GM23338 (cell line): ENCODE data around the gene ZNF714. TPM values are rescaled to one million over a fixed set of nuclear protein-coding genes. Genes with fewer than 3 reads are reported as not detected.

Experiments used
- ATAC-seq: fragments of 200-7000 bp; cut with Tn5 transposase; 3 replicates; pipeline ENCODE4 v1.9.1; 2020
- DNase-seq: peaks from one replicate; pipeline ENCODE4 v3.0.0-alpha.2; 2015; ENCODE audit warnings: low spot score
- H2AFZ ChIP-seq: fragments of 200-600 bp; sonication (generic); 2 replicates; pipeline ENCODE4 v1.8.0; 2016; ENCODE audit warnings: antibody characterized with exemption, mild to moderate bottlenecking, moderate library complexity
- H3F3A ChIP-seq: fragments of 200-600 bp; sonication (generic); replicated peaks from 2 replicates; pipeline ENCODE4 v1.8.0; 2017; ENCODE audit warnings: antibody characterized with exemption, mixed run types, low read depth
- H3K27ac ChIP-seq: fragments of 200-600 bp; sonication (generic); 2 replicates; pipeline ENCODE4 v1.6.1; 2016; ENCODE audit warnings: low read depth
- H3K27me3 ChIP-seq: fragments of 200-600 bp; sonication (generic); 2 replicates; pipeline ENCODE4 v1.8.0; 2016; ENCODE audit warnings: mild to moderate bottlenecking, mixed run types, moderate library complexity; ENCODE audit not compliant: insufficient read depth
- H3K36me3 ChIP-seq: fragments of 200-600 bp; sonication (generic); 2 replicates; pipeline ENCODE4 v1.8.0; 2016; ENCODE audit warnings: mild to moderate bottlenecking; ENCODE audit not compliant: insufficient read depth
- H3K4me1 ChIP-seq: fragments of 200-600 bp; sonication (generic); 2 replicates; pipeline ENCODE4 v1.8.0; 2016; ENCODE audit warnings: mild to moderate bottlenecking, moderate library complexity; ENCODE audit not compliant: insufficient read depth
- H3K4me2 ChIP-seq: fragments of 200-600 bp; sonication (generic); 2 replicates; pipeline ENCODE4 v1.7.1; 2017; ENCODE audit warnings: mixed run types
- H3K4me3 ChIP-seq: fragments of 200-600 bp; sonication (generic); 2 replicates; pipeline ENCODE4 v1.6.1; 2016; ENCODE audit warnings: mixed run types
- H3K79me2 ChIP-seq: fragments of 200-600 bp; sonication (generic); replicated peaks from 2 replicates; pipeline ENCODE4 v1.8.0; 2017; ENCODE audit warnings: mild to moderate bottlenecking; ENCODE audit not compliant: insufficient read depth
- H3K9me2 ChIP-seq: fragments of 200-600 bp; sonication (generic); 2 replicates; pipeline ENCODE4 v1.8.0; 2017; ENCODE audit not compliant: insufficient read depth
- H4K20me1 ChIP-seq: fragments of 200-600 bp; sonication (generic); replicated peaks from 2 replicates; pipeline ENCODE4 v1.8.0; 2017; ENCODE audit warnings: mild to moderate bottlenecking; ENCODE audit not compliant: insufficient read depth
- H3K27ac Mint-ChIP-seq: 2 replicates; pipeline ENCODE4 v1.8.0; 2020; ENCODE audit warnings: inconsistent platforms, mild to moderate bottlenecking, moderate library complexity, mixed read lengths
- H3K27me3 Mint-ChIP-seq: 3 replicates; pipeline ENCODE4 v1.8.0; 2022; ENCODE audit warnings: low read depth, mild to moderate bottlenecking, moderate library complexity, mixed read lengths, inconsistent platforms; ENCODE audit not compliant: insufficient read depth, poor library complexity
- H3K36me3 Mint-ChIP-seq: 3 replicates; pipeline ENCODE4 v1.8.0; 2021; ENCODE audit warnings: low read depth, mild to moderate bottlenecking, inconsistent platforms, moderate library complexity, mixed read lengths
- H3K4me1 Mint-ChIP-seq: 3 replicates; pipeline ENCODE4 v1.8.0; 2020; ENCODE audit warnings: mild to moderate bottlenecking, inconsistent platforms, mixed read lengths
- H3K4me3 Mint-ChIP-seq: 3 replicates; pipeline ENCODE4 v1.8.0; 2021; ENCODE audit warnings: moderate library complexity, mild to moderate bottlenecking, inconsistent platforms, mixed read lengths
- H3K9me3 Mint-ChIP-seq: 3 replicates; pipeline ENCODE4 v1.8.0; 2020; ENCODE audit warnings: moderate library complexity, mild to moderate bottlenecking, inconsistent platforms, mixed read lengths
- CREB1 ChIP-seq: fragments of 250-450 bp; sonication (Bioruptor Pico); IDR thresholded peaks from 2 replicates; pipeline ENCODE4 v1.5.0; 2020; ENCODE audit warnings: low read depth, mild to moderate bottlenecking, moderate library complexity
- EZH2 ChIP-seq: fragments of 200-600 bp; sonication (generic); IDR thresholded peaks from one replicate; pipeline ENCODE4 v1.8.0; 2017; ENCODE audit warnings: antibody characterized with exemption, mild to moderate bottlenecking, low read depth; ENCODE audit not compliant: unreplicated experiment
- EZH2phosphoT487 ChIP-seq: fragments of 200-600 bp; sonication (generic); IDR thresholded peaks from one replicate; pipeline ENCODE4 v1.8.1; 2018; ENCODE audit warnings: antibody characterized with exemption; ENCODE audit not compliant: unreplicated experiment
- JUNB ChIP-seq: IDR thresholded peaks from one replicate; pipeline ENCODE4 v1.6.1; 2016; ENCODE audit warnings: antibody characterized with exemption; ENCODE audit not compliant: unreplicated experiment
- NANOG ChIP-seq: IDR thresholded peaks from 2 replicates; pipeline ENCODE4 v1.6.1; 2016; ENCODE audit warnings: antibody characterized with exemption, borderline replicate concordance
- POLR2AphosphoS5 ChIP-seq: IDR thresholded peaks from 2 replicates; pipeline ENCODE4 v1.6.1; 2016; ENCODE audit warnings: antibody characterized with exemption, low read depth
- STAT1 ChIP-seq: IDR thresholded peaks from one replicate; pipeline ENCODE4 v1.6.1; 2016; ENCODE audit warnings: antibody characterized with exemption; ENCODE audit not compliant: unreplicated experiment
- ZNF114 ChIP-seq: fragments of 250-450 bp; sonication (Bioruptor Pico); IDR thresholded peaks from 2 replicates; pipeline ENCODE4 v1.5.0; 2020; ENCODE audit warnings: mild to moderate bottlenecking, moderate library complexity
- ZNF331 ChIP-seq: fragments of 250-450 bp; sonication (Bioruptor Pico); IDR thresholded peaks from 2 replicates; pipeline ENCODE4 v1.5.0; 2020; ENCODE audit warnings: low read depth, mild to moderate bottlenecking, moderate library complexity
- polyA plus RNA-seq: library from polyadenylated mRNA; unstranded; fragments of >200 nt; fragmentation: Nextera tagmentation; extraction: Ambion mirVana; gene quantifications from 2 replicates; pipeline ENCODE4 v1.2.1, GENCODE V29; 2016
- total RNA-seq: library from RNA; depleted of rRNA; stranded (reverse); fragments of >200 nt; shearing (Covaris generic); gene quantifications from 2 replicates; pipeline ENCODE4 v1.2.3, GENCODE V29; 2014
- TF ChIP-seq, protein P1 (sequence below): IDR thresholded peaks from 2 replicates; pipeline ENCODE4 v1.6.1; 2016; ENCODE audit warnings: antibody characterized with exemption
- TF ChIP-seq, protein P2 (sequence below): fragments of 250-450 bp; sonication (Bioruptor Pico); IDR thresholded peaks from 2 replicates; pipeline ENCODE4 v1.5.0; 2020; ENCODE audit warnings: mild to moderate bottlenecking, moderate library complexity
- TF ChIP-seq, protein P3 (sequence below): IDR thresholded peaks from one replicate; pipeline ENCODE4 v1.6.1; 2018; ENCODE audit warnings: antibody characterized with exemption; ENCODE audit not compliant: unreplicated experiment
- TF ChIP-seq, protein P4 (sequence below), 2 experiments: fragments of 200-600 bp in 1 of 2; sonication (generic) in 1 of 2; conservative IDR thresholded peaks; 2 replicates each; pipeline versions ENCODE4 v1.5.1 to v1.6.1; 2016 to 2017; ENCODE audit warnings: antibody characterized with exemption in 2 of 2, low read depth in 2 of 2, mild to moderate bottlenecking in 2 of 2, moderate library complexity in 1 of 2

ZNF714 gene
- total and polyA plus RNA-seq, 2 experiments from 2014 or later = 43.5 to 83.2 TPM

DNA sequence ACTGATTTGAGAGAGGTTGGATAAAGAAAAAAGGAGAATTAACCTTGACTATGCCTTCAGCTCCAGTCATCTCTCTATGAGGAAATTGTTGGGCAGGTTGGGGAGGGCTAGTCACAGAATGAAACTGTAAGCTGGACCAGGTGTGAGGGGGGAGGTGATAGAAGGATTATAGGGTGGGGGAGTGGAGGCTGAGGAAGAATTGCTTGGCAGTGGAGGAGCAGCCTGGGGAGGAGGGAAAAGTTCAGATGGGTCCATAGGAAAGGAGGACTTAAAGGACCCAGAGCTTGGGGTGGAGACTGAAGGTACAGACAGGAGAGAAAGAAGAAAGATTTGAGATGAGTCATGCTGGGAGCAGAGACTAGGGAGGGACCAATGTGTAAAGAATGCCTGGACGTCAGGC is 51.6 kb downstream of the ZNF714 start:
- TF ChIP-seq POLR2AphosphoS5 = no peak
- no peak for TF ChIP-seq NANOG
- TF ChIP-seq, protein P1, sequence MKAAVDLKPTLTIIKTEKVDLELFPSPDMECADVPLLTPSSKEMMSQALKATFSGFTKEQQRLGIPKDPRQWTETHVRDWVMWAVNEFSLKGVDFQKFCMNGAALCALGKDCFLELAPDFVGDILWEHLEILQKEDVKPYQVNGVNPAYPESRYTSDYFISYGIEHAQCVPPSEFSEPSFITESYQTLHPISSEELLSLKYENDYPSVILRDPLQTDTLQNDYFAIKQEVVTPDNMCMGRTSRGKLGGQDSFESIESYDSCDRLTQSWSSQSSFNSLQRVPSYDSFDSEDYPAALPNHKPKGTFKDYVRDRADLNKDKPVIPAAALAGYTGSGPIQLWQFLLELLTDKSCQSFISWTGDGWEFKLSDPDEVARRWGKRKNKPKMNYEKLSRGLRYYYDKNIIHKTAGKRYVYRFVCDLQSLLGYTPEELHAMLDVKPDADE = no peak
- no peak for TF ChIP-seq CREB1
- no peak for TF ChIP-seq ZNF114 (CRISPR knock-in tag)
- no peak for TF ChIP-seq ZNF331 (CRISPR knock-in tag)
- TF ChIP-seq STAT1 = no peak
- TF ChIP-seq EZH2phosphoT487 = no peak
- TF ChIP-seq, protein P2, sequence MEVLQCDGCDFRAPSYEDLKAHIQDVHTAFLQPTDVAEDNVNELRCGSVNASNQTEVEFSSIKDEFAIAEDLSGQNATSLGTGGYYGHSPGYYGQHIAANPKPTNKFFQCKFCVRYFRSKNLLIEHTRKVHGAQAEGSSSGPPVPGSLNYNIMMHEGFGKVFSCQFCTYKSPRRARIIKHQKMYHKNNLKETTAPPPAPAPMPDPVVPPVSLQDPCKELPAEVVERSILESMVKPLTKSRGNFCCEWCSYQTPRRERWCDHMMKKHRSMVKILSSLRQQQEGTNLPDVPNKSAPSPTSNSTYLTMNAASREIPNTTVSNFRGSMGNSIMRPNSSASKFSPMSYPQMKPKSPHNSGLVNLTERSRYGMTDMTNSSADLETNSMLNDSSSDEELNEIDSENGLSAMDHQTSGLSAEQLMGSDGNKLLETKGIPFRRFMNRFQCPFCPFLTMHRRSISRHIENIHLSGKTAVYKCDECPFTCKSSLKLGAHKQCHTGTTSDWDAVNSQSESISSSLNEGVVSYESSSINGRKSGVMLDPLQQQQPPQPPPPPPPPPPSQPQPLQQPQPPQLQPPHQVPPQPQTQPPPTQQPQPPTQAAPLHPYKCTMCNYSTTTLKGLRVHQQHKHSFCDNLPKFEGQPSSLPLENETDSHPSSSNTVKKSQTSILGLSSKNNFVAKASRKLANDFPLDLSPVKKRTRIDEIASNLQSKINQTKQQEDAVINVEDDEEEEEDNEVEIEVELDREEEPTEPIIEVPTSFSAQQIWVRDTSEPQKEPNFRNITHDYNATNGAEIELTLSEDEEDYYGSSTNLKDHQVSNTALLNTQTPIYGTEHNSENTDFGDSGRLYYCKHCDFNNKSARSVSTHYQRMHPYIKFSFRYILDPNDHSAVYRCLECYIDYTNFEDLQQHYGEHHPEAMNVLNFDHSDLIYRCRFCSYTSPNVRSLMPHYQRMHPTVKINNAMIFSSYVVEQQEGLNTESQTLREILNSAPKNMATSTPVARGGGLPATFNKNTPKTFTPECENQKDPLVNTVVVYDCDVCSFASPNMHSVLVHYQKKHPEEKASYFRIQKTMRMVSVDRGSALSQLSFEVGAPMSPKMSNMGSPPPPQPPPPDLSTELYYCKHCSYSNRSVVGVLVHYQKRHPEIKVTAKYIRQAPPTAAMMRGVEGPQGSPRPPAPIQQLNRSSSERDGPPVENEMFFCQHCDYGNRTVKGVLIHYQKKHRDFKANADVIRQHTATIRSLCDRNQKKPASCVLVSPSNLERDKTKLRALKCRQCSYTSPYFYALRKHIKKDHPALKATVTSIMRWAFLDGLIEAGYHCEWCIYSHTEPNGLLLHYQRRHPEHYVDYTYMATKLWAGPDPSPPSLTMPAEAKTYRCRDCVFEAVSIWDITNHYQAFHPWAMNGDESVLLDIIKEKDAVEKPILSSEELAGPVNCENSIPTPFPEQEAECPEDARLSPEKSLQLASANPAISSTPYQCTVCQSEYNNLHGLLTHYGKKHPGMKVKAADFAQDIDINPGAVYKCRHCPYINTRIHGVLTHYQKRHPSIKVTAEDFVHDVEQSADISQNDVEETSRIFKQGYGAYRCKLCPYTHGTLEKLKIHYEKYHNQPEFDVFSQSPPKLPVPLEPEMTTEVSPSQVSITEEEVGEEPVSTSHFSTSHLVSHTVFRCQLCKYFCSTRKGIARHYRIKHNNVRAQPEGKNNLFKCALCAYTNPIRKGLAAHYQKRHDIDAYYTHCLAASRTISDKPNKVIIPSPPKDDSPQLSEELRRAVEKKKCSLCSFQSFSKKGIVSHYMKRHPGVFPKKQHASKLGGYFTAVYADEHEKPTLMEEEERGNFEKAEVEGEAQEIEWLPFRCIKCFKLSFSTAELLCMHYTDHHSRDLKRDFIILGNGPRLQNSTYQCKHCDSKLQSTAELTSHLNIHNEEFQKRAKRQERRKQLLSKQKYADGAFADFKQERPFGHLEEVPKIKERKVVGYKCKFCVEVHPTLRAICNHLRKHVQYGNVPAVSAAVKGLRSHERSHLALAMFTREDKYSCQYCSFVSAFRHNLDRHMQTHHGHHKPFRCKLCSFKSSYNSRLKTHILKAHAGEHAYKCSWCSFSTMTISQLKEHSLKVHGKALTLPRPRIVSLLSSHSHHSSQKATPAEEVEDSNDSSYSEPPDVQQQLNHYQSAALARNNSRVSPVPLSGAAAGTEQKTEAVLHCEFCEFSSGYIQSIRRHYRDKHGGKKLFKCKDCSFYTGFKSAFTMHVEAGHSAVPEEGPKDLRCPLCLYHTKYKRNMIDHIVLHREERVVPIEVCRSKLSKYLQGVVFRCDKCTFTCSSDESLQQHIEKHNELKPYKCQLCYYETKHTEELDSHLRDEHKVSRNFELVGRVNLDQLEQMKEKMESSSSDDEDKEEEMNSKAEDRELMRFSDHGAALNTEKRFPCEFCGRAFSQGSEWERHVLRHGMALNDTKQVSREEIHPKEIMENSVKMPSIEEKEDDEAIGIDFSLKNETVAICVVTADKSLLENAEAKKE (CRISPR knock-in tag) = no peak
- TF ChIP-seq JUNB = no peak
- TF ChIP-seq EZH2 = no peak
- TF ChIP-seq, protein P3, sequence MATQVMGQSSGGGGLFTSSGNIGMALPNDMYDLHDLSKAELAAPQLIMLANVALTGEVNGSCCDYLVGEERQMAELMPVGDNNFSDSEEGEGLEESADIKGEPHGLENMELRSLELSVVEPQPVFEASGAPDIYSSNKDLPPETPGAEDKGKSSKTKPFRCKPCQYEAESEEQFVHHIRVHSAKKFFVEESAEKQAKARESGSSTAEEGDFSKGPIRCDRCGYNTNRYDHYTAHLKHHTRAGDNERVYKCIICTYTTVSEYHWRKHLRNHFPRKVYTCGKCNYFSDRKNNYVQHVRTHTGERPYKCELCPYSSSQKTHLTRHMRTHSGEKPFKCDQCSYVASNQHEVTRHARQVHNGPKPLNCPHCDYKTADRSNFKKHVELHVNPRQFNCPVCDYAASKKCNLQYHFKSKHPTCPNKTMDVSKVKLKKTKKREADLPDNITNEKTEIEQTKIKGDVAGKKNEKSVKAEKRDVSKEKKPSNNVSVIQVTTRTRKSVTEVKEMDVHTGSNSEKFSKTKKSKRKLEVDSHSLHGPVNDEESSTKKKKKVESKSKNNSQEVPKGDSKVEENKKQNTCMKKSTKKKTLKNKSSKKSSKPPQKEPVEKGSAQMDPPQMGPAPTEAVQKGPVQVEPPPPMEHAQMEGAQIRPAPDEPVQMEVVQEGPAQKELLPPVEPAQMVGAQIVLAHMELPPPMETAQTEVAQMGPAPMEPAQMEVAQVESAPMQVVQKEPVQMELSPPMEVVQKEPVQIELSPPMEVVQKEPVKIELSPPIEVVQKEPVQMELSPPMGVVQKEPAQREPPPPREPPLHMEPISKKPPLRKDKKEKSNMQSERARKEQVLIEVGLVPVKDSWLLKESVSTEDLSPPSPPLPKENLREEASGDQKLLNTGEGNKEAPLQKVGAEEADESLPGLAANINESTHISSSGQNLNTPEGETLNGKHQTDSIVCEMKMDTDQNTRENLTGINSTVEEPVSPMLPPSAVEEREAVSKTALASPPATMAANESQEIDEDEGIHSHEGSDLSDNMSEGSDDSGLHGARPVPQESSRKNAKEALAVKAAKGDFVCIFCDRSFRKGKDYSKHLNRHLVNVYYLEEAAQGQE = no peak
- TF ChIP-seq, protein P4, sequence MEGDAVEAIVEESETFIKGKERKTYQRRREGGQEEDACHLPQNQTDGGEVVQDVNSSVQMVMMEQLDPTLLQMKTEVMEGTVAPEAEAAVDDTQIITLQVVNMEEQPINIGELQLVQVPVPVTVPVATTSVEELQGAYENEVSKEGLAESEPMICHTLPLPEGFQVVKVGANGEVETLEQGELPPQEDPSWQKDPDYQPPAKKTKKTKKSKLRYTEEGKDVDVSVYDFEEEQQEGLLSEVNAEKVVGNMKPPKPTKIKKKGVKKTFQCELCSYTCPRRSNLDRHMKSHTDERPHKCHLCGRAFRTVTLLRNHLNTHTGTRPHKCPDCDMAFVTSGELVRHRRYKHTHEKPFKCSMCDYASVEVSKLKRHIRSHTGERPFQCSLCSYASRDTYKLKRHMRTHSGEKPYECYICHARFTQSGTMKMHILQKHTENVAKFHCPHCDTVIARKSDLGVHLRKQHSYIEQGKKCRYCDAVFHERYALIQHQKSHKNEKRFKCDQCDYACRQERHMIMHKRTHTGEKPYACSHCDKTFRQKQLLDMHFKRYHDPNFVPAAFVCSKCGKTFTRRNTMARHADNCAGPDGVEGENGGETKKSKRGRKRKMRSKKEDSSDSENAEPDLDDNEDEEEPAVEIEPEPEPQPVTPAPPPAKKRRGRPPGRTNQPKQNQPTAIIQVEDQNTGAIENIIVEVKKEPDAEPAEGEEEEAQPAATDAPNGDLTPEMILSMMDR (conservative IDR thresholded peaks at IDR 0.05; ENCODE audit: low read depth in 2 of 2) = no peak
- no peak for ATAC-seq
- H3K36me3 Mint-ChIP-seq = peaks cover 3% of the 10 kb centered on the region; the same call in 1 of the 3 replicates
- H4K20me1 ChIP-seq = no peaks in the 10 kb centered on the region
- H3K27me3 ChIP-seq = no peaks in the 10 kb centered on the region
- H3K9me2 ChIP-seq = 0 out of 2 replicates have a peak, but pooled peaks cover 2% of the 10 kb centered on the region
- H2AFZ ChIP-seq = no peak overlapping the region
- H3K36me3 ChIP-seq = no peaks in the 10 kb centered on the region
- peaks cover 15% of the 10 kb centered on the region for H3K9me3 Mint-ChIP-seq
- no peaks in the 10 kb centered on the region for H3F3A ChIP-seq
- H3K27ac ChIP-seq = no peak overlapping the region
- no peak overlapping the region for H3K27ac Mint-ChIP-seq
- peaks cover 2% of the 10 kb centered on the region for H3K27me3 Mint-ChIP-seq
- no peak for DNase-seq
- peaks cover 15% of the 10 kb centered on the region for H3K4me1 Mint-ChIP-seq
- no peak overlapping the region for H3K4me3 Mint-ChIP-seq
- no peaks in the 10 kb centered on the region for H3K79me2 ChIP-seq
- H3K4me1 ChIP-seq = peaks cover 7% of the 10 kb centered on the region; the same call in 1 of the 2 replicates
- no peak overlapping the region for H3K4me2 ChIP-seq
- H3K4me3 ChIP-seq = no peak overlapping the region
